Colonic mucosa (tissue), 4 donors: ENCODE data around the gene JOSD2. TPM values are rescaled to one million over a fixed set of nuclear protein-coding genes. Genes with fewer than 3 reads are reported as not detected.

Source experiments
- DNase-seq: peaks from one replicate; pipeline ENCODE4 v3.0.0-alpha.2; 2020
- H3K27ac ChIP-seq: fragments of 200-600 bp; one replicate; pipeline ENCODE4 v1.8.0; 2021
- H3K27me3 ChIP-seq: fragments of 200-600 bp; one replicate; pipeline ENCODE4 v1.8.0; 2021
- H3K36me3 ChIP-seq: fragments of 200-600 bp; one replicate; pipeline ENCODE4 v1.8.0; 2021
- H3K4me1 ChIP-seq: fragments of 200-600 bp; one replicate; pipeline ENCODE4 v1.8.0; 2021; ENCODE audit warnings: mild to moderate bottlenecking
- H3K4me3 ChIP-seq: fragments of 200-600 bp; one replicate; pipeline ENCODE4 v1.8.0; 2021
- H3K9ac ChIP-seq, 2 donors: one replicate each; pipeline ENCODE4 v1.7.0; 2013; ENCODE audit warnings: control low read depth in 2 of 2, low read depth in 2 of 2, low read length in 2 of 2
- H3K9me3 ChIP-seq: fragments of 200-600 bp; one replicate; pipeline ENCODE4 v1.8.0; 2021
- CTCF ChIP-seq: fragments of 200-600 bp; IDR thresholded peaks from one replicate; pipeline ENCODE4 v1.8.0; 2022; ENCODE audit warnings: antibody characterized with exemption, mild to moderate bottlenecking
- intact Hi-C: fragments of 100-400 bp; cut with DNase I; formaldehyde crosslinking; loops from one replicate; pipeline ENCODE4 v1.14.1; 2022
- total RNA-seq, 2 donors: library from RNA; stranded (reverse); fragmentation: NEBNext Ultra II Directional in 1 of 2; extraction: Animal tissue kit (Norgen Biotek cat#: 25700) in 1 of 2; gene quantifications; one replicate each; pipeline ENCODE4 v1.2.1, GENCODE V29; 2021
- donor health status: healthy.
- donor health status: DM: no; HTN: no; CAD: no.
- donor health status: DM: no; HTN: no; CAD: no.

The JOSD2 gene
- total RNA-seq, 2 donors from 2014 or later: 27.0 to 45.0 TPM

DNA sequence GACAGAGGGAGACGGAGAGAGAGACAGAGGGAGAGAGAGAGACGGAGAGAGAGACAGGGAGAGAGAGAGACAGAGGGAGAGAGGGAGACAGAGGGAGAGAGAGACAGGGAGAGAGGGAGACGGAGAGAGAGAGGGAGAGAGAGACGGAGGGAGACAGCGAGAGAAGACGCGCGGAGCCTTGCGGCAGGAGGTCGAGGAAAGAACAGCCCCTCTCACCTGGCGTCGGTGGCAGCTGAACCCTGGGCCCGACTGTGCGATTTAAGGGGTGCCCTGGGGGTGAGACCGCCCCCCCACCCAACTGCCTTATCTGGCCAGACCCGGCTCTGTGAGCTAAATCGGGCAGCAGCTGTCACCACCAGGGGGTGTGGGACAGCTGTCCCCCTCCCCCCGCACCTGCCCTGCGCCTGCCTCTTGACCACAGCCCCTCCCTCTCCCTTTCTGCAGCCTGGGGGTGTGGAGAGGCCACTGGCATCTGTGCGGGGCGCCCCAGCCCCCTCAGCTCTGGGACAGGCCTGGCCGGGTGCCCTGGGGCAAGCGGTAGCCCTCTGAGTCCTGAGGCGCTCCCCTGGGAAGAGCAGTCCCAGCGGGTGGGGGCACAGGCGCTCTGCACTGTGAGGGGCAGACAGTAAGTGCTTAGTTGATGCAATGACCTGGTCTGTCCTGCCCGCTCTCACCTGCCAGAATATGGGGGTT is 10.8 kb downstream of the JOSD2 start:
- Histone ChIP-seq H3K9ac (no peak overlapping the region), H3K27ac (no peak overlapping the region), H3K4me1 (no peaks in the 10 kb centered on the region), H3K9me3 (no peaks in the 10 kb centered on the region), H3K36me3 (no peaks in the 10 kb centered on the region), H3K27me3 (no peaks in the 10 kb centered on the region), H3K4me3 (no peak overlapping the region)
- no peak for TF ChIP-seq CTCF
- DNase-seq: no peak
- intact Hi-C loops: no loop called here

DNA sequence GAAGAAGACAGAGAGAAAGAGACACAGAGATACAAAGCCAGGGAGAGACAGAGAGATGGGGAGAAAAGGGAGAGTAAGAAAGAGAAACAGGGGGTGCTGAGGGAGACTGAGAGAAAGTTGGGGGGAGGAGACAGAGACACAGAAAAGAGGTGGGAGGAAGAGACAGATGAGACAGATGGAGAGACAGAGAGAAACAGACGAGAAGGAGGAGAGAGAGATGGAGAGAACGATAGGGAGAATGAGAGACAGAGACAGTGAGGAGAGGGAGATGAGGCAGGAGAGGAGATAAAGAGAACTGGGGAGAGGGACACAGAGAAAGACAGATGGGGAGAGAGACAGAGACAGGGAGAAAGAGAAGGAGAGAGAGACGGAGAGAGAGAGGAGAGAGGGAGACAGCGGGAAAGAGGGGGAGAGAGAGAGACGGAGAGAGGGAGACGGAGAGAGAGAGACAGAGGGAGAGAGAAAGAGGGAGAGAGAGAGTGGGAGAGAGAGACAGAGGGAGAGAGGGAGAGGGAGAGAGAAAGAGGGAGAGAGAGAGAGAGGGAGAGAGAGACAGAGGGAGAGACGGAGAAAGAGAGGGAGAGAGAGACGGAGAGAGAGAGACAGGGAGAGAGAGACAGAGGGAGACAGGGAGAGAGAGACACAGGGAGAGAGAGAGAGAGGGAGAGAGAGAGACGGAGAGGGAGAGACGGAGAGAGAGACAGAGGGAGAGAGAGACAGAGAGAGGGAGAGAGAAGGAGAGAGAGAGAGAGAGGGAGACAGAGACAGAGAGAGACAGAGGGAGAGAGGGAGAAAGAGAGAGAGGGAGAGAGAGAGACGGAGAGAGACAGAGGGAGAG is 12.6 kb downstream of the JOSD2 start:
- Histone ChIP-seq H3K27me3 (no peaks in the 10 kb centered on the region), H3K27ac (no peak overlapping the region), H3K9me3 (no peaks in the 10 kb centered on the region), H3K4me3 (no peak overlapping the region), H3K9ac (no peak overlapping the region), H3K4me1 (no peaks in the 10 kb centered on the region), H3K36me3 (no peaks in the 10 kb centered on the region)
- no peak for DNase-seq
- intact Hi-C loops: no loop called here
- no peak for TF ChIP-seq CTCF

- Histone ChIP-seq H3K27me3 (no peaks in the 10 kb centered on the region), H3K4me1 (no peaks in the 10 kb centered on the region), H3K4me3 (no peak overlapping the region), H3K36me3 (no peaks in the 10 kb centered on the region), H3K9me3 (no peaks in the 10 kb centered on the region), H3K9ac (no peak overlapping the region), H3K27ac (no peak overlapping the region)
- DNase-seq: no peak
- intact Hi-C loops: no loop called here
- no peak for TF ChIP-seq CTCF
Measured at GRCh38 chr19:50497022-50497405, 14.0 kb downstream of the JOSD2 start.

GRCh38 chr19:50496189-50497021 is 14.6 kb downstream of the JOSD2 start:
- DNase-seq: no peak
- Histone ChIP-seq H3K36me3 (no peaks in the 10 kb centered on the region), H3K4me3 (no peak overlapping the region), H3K4me1 (no peaks in the 10 kb centered on the region), H3K9ac (no peak overlapping the region), H3K27ac (no peak overlapping the region), H3K9me3 (no peaks in the 10 kb centered on the region), H3K27me3 (no peaks in the 10 kb centered on the region)
- intact Hi-C loops: no loop called here
- TF ChIP-seq CTCF: no peak

GRCh38 chr19:50495020-50495531 is 15.9 kb downstream of the JOSD2 start:
- Histone ChIP-seq H3K4me1 (no peaks in the 10 kb centered on the region), H3K9me3 (no peaks in the 10 kb centered on the region), H3K4me3 (no peak overlapping the region), H3K36me3 (no peaks in the 10 kb centered on the region), H3K27me3 (no peaks in the 10 kb centered on the region), H3K9ac (no peak overlapping the region), H3K27ac (no peak overlapping the region)
- DNase-seq: no peak
- TF ChIP-seq CTCF: no peak
- intact Hi-C loops: no loop called here
